ENCODE results near the gene PPM1K. TPM values are rescaled to one million over a fixed set of nuclear protein-coding genes. Genes with fewer than 3 reads are reported as not detected.

Gene PPM1K
- total and polyA plus RNA-seq, 9 of the 15 experiments (the other 6 are each of a cell fraction or from before 2014, with no cell fraction given): 8.2 to 18.0 (median 10.5) TPM

GRCh38 chr4:88225232-88226105, 58.9 kb downstream of the PPM1K start:
- BruUV-seq (replicated peaks): no TSS peak
- Histone ChIP-seq H2AFZ (ENCODE audit: low read depth, low read length) (no peak overlapping the region), H3K4me3 (no peak overlapping the region), H3K4me2 (ENCODE audit: insufficient read depth, low read length) (no peak overlapping the region), H3K27ac (ENCODE audit: extremely low read depth, low read depth, low read length) (no peak overlapping the region), H3K9me1 (ENCODE audit: control insufficient read depth, insufficient read depth, low read length) (no peaks in the 10 kb centered on the region), H3K4me1 (replicated peaks in 1 of 2; ENCODE audit: control insufficient read depth in 2 of 2, insufficient read depth in 2 of 2, low read length in 2 of 2) (no peaks in the 10 kb centered on the region), H3K27me3 (ENCODE audit: control insufficient read depth in 2 of 2, insufficient read depth in 2 of 2, low read length in 2 of 2) (no peaks in the 10 kb centered on the region; a peak in 1 of 5 replicates), H3K79me2 (ENCODE audit: control insufficient read depth, insufficient read depth, low read length) (no peaks in the 10 kb centered on the region), H3K9ac (ENCODE audit: insufficient read depth in 1 of 2, low read depth in 2 of 2, low read length in 2 of 2) (no peak overlapping the region), H3K36me3 (ENCODE audit: control insufficient read depth, insufficient read depth, low read length) (no peaks in the 10 kb centered on the region), H3K9me3 (replicated peaks; ENCODE audit: control insufficient read depth, insufficient read depth, low read depth, low read length) (no peaks in the 10 kb centered on the region), H4K20me1 (replicated peaks; ENCODE audit: control insufficient read depth, insufficient read depth, low read length) (no peaks in the 10 kb centered on the region)
- in situ Hi-C loops (cut with MboI) (no loop called here), intact Hi-C loops (cut with micrococcal nuclease) (no loop called here)
- TF ChIP-seq MBD1 (CRISPR knock-in tag; IDR thresholded peaks at IDR 0.05) (no peak), ZSCAN32 (CRISPR knock-in tag; IDR thresholded peaks at IDR 0.05) (no peak), C11orf30 (IDR thresholded peaks at IDR 0.05; ENCODE audit: low read depth) (no peak), HNRNPK (IDR thresholded peaks at IDR 0.05; ENCODE audit: low read depth, low read length, poor library complexity, severe bottlenecking) (no peak), BACH1 (tag; IDR thresholded peaks at IDR 0.05) (no peak)
- whole genome bisulfite sequencing (ENCODE audit: insufficient coverage, low coverage, missing lambda C conversion rate): 0% methylated on average over 3 of the region's 3 CpGs
- DNase-seq (ENCODE audit: extremely low read depth in 1 of 4, low spot score in 3 of 4) (no peak), FAIRE-seq (no peak), ATAC-seq (no peak)
- CTCF ChIA-PET (ENCODE audit: low intra/inter-chr PET ratio): no interaction called here
- POLR2A ChIA-PET: no interaction called here
